IMR-90 (cell line): Measurements from ENCODE around the gene DISC1. TPM values are rescaled to one million over a fixed set of nuclear protein-coding genes. Genes with fewer than 3 reads are reported as not detected.

Source experiments
- ATAC-seq: fragments of 200-7000 bp; cut with Tn5 transposase; 2 replicates; pipeline ENCODE4 v1.9.1; 2020; ENCODE audit warnings: low read depth, mild to moderate bottlenecking, moderate library complexity
- BruUV-seq: library from RNA; stranded (reverse); fragments of 400-500 nt; replicated peaks from 2 replicates; lab custom pipeline; 2021; lab: Mats Ljungman, UMichigan
- CTCF ChIA-PET: fragments of 300-600 bp; formaldehyde crosslinking; extraction: SDS; loops from one replicate; lab custom pipeline; 2021; ENCODE audit warnings: antibody characterized with exemption; lab: Yijun Ruan, JAX
- POLR2A ChIA-PET: fragments of 300-600 bp; sonication (Branson Sonifier 250); formaldehyde crosslinking; loops from one replicate; lab custom pipeline; 2022; ENCODE audit warnings: antibody characterized with exemption; ENCODE audit not compliant: unreplicated experiment; lab: Charles Lee
- DNase-seq: peaks from one replicate; pipeline ENCODE4 v3.0.0; 2013
- H2AFZ ChIP-seq: replicated peaks from 2 replicates; pipeline ENCODE3; 2013; ENCODE audit warnings: low read length, mild to moderate bottlenecking; ENCODE audit not compliant: poor library complexity
- H2AK5ac ChIP-seq: 2 replicates; pipeline ENCODE4 v1.6.1; 2013; ENCODE audit warnings: low read depth, low read length, inconsistent platforms
- H2AK9ac ChIP-seq: replicated peaks from 2 replicates; pipeline ENCODE3; 2013; ENCODE audit warnings: mild to moderate bottlenecking, low read depth, low read length, moderate library complexity; ENCODE audit not compliant: poor library complexity
- H2BK120ac ChIP-seq: 2 replicates; pipeline ENCODE4 v1.6.1; 2013; ENCODE audit warnings: low read depth, low read length, inconsistent platforms
- H2BK15ac ChIP-seq: 3 replicates; pipeline ENCODE4 v1.6.1; 2013; ENCODE audit warnings: low read depth, low read length, inconsistent platforms
- H2BK20ac ChIP-seq: 2 replicates; pipeline ENCODE4 v1.6.1; 2013; ENCODE audit warnings: low read depth, mild to moderate bottlenecking, inconsistent platforms, low read length, moderate library complexity
- H2BK5ac ChIP-seq: 2 replicates; pipeline ENCODE4 v1.6.1; 2013; ENCODE audit warnings: mild to moderate bottlenecking, low read depth, low read length, inconsistent platforms; ENCODE audit not compliant: poor library complexity, severe bottlenecking
- H3K14ac ChIP-seq: replicated peaks from 2 replicates; pipeline ENCODE4 v1.6.1; 2013; ENCODE audit warnings: low read depth, low read length, inconsistent platforms
- H3K18ac ChIP-seq: 2 replicates; pipeline ENCODE4 v1.6.1; 2013; ENCODE audit warnings: low read depth, low read length, control low read depth
- H3K23ac ChIP-seq: 2 replicates; pipeline ENCODE4 v1.6.1; 2013; ENCODE audit warnings: low read depth, low read length, inconsistent platforms
- H3K27ac ChIP-seq: 2 replicates; pipeline ENCODE4 v1.5.1; 2013; ENCODE audit warnings: mild to moderate bottlenecking, control low read depth, low read length; ENCODE audit not compliant: insufficient read depth
- H3K27me3 ChIP-seq: 2 replicates; pipeline ENCODE4 v1.6.1; 2013; ENCODE audit warnings: low read length; ENCODE audit not compliant: control insufficient read depth, insufficient read depth
- H3K36me3 ChIP-seq: 2 replicates; pipeline ENCODE4 v1.6.1; 2013; ENCODE audit warnings: low read length, mixed read lengths; ENCODE audit not compliant: control insufficient read depth, insufficient read depth
- H3K4ac ChIP-seq: 2 replicates; pipeline ENCODE4 v1.6.1; 2013; ENCODE audit warnings: low read depth, low read length, inconsistent platforms
- H3K4me1 ChIP-seq: 2 replicates; pipeline ENCODE4 v1.6.1; 2013; ENCODE audit warnings: low read length, mixed read lengths; ENCODE audit not compliant: control insufficient read depth, insufficient read depth
- H3K4me2 ChIP-seq: 2 replicates; pipeline ENCODE4 v1.6.1; 2013; ENCODE audit warnings: low read depth, mild to moderate bottlenecking, control low read depth, low read length, moderate library complexity
- H3K4me3 ChIP-seq: 2 replicates; pipeline ENCODE4 v1.5.1; 2013; ENCODE audit warnings: low read depth, mild to moderate bottlenecking, control low read depth, low read length, moderate library complexity; ENCODE audit not compliant: insufficient read depth
- H3K56ac ChIP-seq: 2 replicates; pipeline ENCODE4 v1.6.1; 2013; ENCODE audit warnings: low read length, inconsistent platforms; ENCODE audit not compliant: insufficient read depth; ENCODE audit errors: extremely low read depth
- H3K79me1 ChIP-seq, 2 experiments: 2 replicates each; pipeline ENCODE4 v1.6.1; 2013; ENCODE audit warnings: low read length in 2 of 2, inconsistent platforms in 1 of 2, low read depth in 1 of 2
- H3K9ac ChIP-seq: 2 replicates; pipeline ENCODE4 v1.6.1; 2013; ENCODE audit warnings: low read depth, low read length, control low read depth
- H3K9me1 ChIP-seq: 2 replicates; pipeline ENCODE4 v1.6.1; 2013; ENCODE audit warnings: low read length, inconsistent platforms; ENCODE audit not compliant: insufficient read depth
- H3K9me3 ChIP-seq: 2 replicates; pipeline ENCODE4 v1.6.1; 2013; ENCODE audit warnings: low read length; ENCODE audit not compliant: control insufficient read depth, insufficient read depth
- H4K20me1 ChIP-seq: 2 replicates; pipeline ENCODE4 v1.6.1; 2013; ENCODE audit warnings: low read length, inconsistent platforms; ENCODE audit not compliant: insufficient read depth
- H4K5ac ChIP-seq: 2 replicates; pipeline ENCODE4 v1.6.1; 2013; ENCODE audit warnings: mild to moderate bottlenecking, low read depth, low read length, control low read depth
- H4K8ac ChIP-seq, 2 experiments: 2 replicates each; pipeline ENCODE4 v1.6.1; 2013; ENCODE audit warnings: low read depth in 2 of 2, low read length in 2 of 2, control low read depth in 1 of 2, inconsistent platforms in 1 of 2
- H4K91ac ChIP-seq: 2 replicates; pipeline ENCODE4 v1.6.1; 2013; ENCODE audit warnings: low read depth, low read length, inconsistent platforms; ENCODE audit not compliant: insufficient read depth
- BHLHE40 ChIP-seq: fragments of 150-350 bp; IDR thresholded peaks from 2 replicates; pipeline ENCODE4 v1.6.1; 2016; ENCODE audit warnings: mild to moderate bottlenecking, low read depth, low read length
- CEBPB ChIP-seq: IDR thresholded peaks from 2 replicates; pipeline ENCODE4 v1.6.1; 2012; ENCODE audit warnings: low read depth, low read length, improper control_type of control experiment
- CHD1 ChIP-seq: IDR thresholded peaks from 2 replicates; pipeline ENCODE4 v1.6.1; 2012; ENCODE audit warnings: low read depth, low read length, improper control_type of control experiment
- FOS ChIP-seq: fragments of 150-350 bp; IDR thresholded peaks from 2 replicates; pipeline ENCODE4 v1.6.1; 2016; ENCODE audit warnings: low read depth, low read length
- MAFK ChIP-seq: IDR thresholded peaks from 2 replicates; pipeline ENCODE4 v1.6.1; 2012; ENCODE audit warnings: low read depth, low read length, improper control_type of control experiment
- MAZ ChIP-seq: IDR thresholded peaks from 2 replicates; pipeline ENCODE4 v1.6.1; 2012; ENCODE audit warnings: low read depth, mild to moderate bottlenecking, low read length, improper control_type of control experiment, moderate library complexity, borderline replicate concordance
- MXI1 ChIP-seq: IDR thresholded peaks from 2 replicates; pipeline ENCODE4 v1.6.1; 2012; ENCODE audit warnings: low read depth, mild to moderate bottlenecking, low read length, moderate library complexity, borderline replicate concordance
- NFE2L2 ChIP-seq: fragments of 150-350 bp; IDR thresholded peaks from 2 replicates; pipeline ENCODE4 v1.6.1; 2016; ENCODE audit warnings: low read depth, mild to moderate bottlenecking, low read length
- POLR2A ChIP-seq: IDR thresholded peaks from 2 replicates; pipeline ENCODE4 v1.6.1; 2012; ENCODE audit warnings: mild to moderate bottlenecking, low read depth, low read length
- RCOR1 ChIP-seq: IDR thresholded peaks from 2 replicates; pipeline ENCODE4 v1.6.1; 2012; ENCODE audit warnings: mild to moderate bottlenecking, low read length, improper control_type of control experiment; ENCODE audit not compliant: insufficient replicate concordance
- RFX5 ChIP-seq: IDR thresholded peaks from 2 replicates; pipeline ENCODE4 v1.8.0; 2012; ENCODE audit warnings: low read depth, mild to moderate bottlenecking, low read length, moderate library complexity
- SMC3 ChIP-seq: fragments of 150-350 bp; IDR thresholded peaks from 2 replicates; pipeline ENCODE4 v1.6.1; 2016; ENCODE audit warnings: low read depth, mild to moderate bottlenecking, antibody characterized with exemption, low read length, moderate library complexity
- WGBS, 2 experiments: methylation state at CpG; one replicate each; pipeline versions ENCODE4 v1.1.5 to v1.1.7; 2013; ENCODE audit warnings: missing lambda C conversion rate in 2 of 2; ENCODE audit not compliant: insufficient read length in 1 of 2; ENCODE audit errors: extremely low coverage in 2 of 2; 5-methylcytosine and 5-hydroxymethylcytosine counted together
- dilution Hi-C: fragments of 300-500 bp; cut with HindIII; formaldehyde crosslinking; loops from one replicate; pipeline ENCODE4 v1.14.3; 2018; ENCODE audit warnings: low sequenced_read_pairs; ENCODE audit not compliant: unreplicated experiment
- in situ Hi-C: fragments of 300-500 bp; cut with MboI; formaldehyde crosslinking; loops from 3 replicates; pipeline ENCODE4 v1.14.3; 2019; ENCODE audit warnings: low sequenced_read_pairs, inconsistent platforms, mixed read lengths
- intact Hi-C: fragments of 100-400 bp; cut with micrococcal nuclease; formaldehyde crosslinking; loops from 2 replicates; pipeline ENCODE4 v1.10.0; 2022
- polyA plus RNA-seq, 3 experiments: library from polyadenylated mRNA; depleted of rRNA; stranded (reverse); fragments of >200 nt; gene quantifications; 2 replicates each; pipeline ENCODE4 v1.2.3, GENCODE V29; 2012; ENCODE audit warnings: low replicate concordance in 1 of 3
- total RNA-seq: library from RNA; depleted of rRNA; stranded (reverse); fragments of >200 nt; gene quantifications from 2 replicates; pipeline ENCODE4 v1.2.3, GENCODE V29; 2012
- TF ChIP-seq, protein P1 (sequence below): fragments of 150-350 bp; IDR thresholded peaks from 2 replicates; pipeline ENCODE4 v1.6.1; 2017; ENCODE audit warnings: mild to moderate bottlenecking, antibody characterized with exemption, low read length, low read depth
- TF ChIP-seq, protein P2 (sequence below): conservative IDR thresholded peaks from 2 replicates; pipeline ENCODE4 v1.5.1; 2012; ENCODE audit warnings: mild to moderate bottlenecking, low read depth, low read length, improper control_type of control experiment
- TF ChIP-seq, protein P3 (sequence below): fragments of 150-350 bp; IDR thresholded peaks from 2 replicates; pipeline ENCODE4 v1.6.1; 2016; ENCODE audit warnings: low read depth, mild to moderate bottlenecking, low read length, moderate library complexity, borderline replicate concordance

Gene DISC1
- total and polyA plus RNA-seq, 2 of the 4 experiments (the other 2 are of a cell fraction): 2.2 to 7.0 TPM

DNA sequence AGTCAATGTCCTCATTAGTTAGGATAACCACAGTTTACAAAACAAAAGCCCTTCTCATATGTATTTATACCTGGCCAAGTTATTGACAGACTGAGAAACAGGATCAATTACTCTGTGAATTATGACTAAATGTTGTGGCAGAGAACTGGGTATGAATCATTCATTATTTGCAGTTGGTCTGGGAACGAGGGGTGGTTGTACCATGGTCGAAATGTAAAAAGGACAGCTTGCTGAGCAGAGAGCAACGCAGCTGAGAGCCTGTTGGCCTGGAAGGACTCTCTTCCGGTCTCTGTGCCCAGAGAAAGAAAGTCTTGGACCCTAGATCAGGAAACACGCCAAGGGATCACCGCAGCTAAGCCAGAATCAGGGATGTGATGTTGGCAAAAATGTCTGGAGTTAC, 169.6 kb downstream of the DISC1 start:
- POLR2A ChIA-PET: no interaction called here
- no peak overlapping the region for H2AK9ac ChIP-seq
- no peaks in the 10 kb centered on the region for H3K36me3 ChIP-seq
- H3K27me3 ChIP-seq: no peaks in the 10 kb centered on the region
- H3K9me1 ChIP-seq: no peaks in the 10 kb centered on the region
- H2BK20ac ChIP-seq: no peak overlapping the region
- no TSS peak for BruUV-seq
- H3K14ac ChIP-seq: no peak overlapping the region
- no peaks in the 10 kb centered on the region for H3K79me1 ChIP-seq
- H3K23ac ChIP-seq: no peak overlapping the region
- H2BK120ac ChIP-seq: no peak overlapping the region
- in situ Hi-C loops (no loop called here), intact Hi-C loops (no loop called here), dilution Hi-C loops (no loop called here)
- no peak overlapping the region for H2BK5ac ChIP-seq
- ATAC-seq (no peak), DNase-seq (no peak)
- H3K9me3 ChIP-seq: no peaks in the 10 kb centered on the region
- no peak overlapping the region for H3K9ac ChIP-seq
- H4K91ac ChIP-seq: no peak overlapping the region
- no peak overlapping the region for H3K4me3 ChIP-seq
- H3K4ac ChIP-seq: no peak overlapping the region
- 77% methylated on average over 2 of the region's 6 CpGs; no CpG with 5 or more reads in 1 of the 2 experiments for WGBS, 2 experiments
- no peak overlapping the region for H2AK5ac ChIP-seq
- no peak overlapping the region for H3K18ac ChIP-seq
- H4K8ac ChIP-seq: no peak overlapping the region
- no peak overlapping the region for H3K56ac ChIP-seq
- H4K5ac ChIP-seq: no peak overlapping the region
- no peaks in the 10 kb centered on the region for H4K20me1 ChIP-seq
- no peak overlapping the region for H2BK15ac ChIP-seq
- H3K4me2 ChIP-seq: no peak overlapping the region
- CTCF ChIA-PET: no interaction called here
- H2AFZ ChIP-seq: no peak overlapping the region
- TF ChIP-seq MAZ (no peak), BHLHE40 (no peak), RFX5 (no peak), CHD1 (no peak), CEBPB (no peak), RCOR1 (no peak), POLR2A (no peak), SMC3 (no peak), NFE2L2 (no peak), MXI1 (no peak), FOS (no peak), MAFK (no peak)
- TF ChIP-seq, protein P1, sequence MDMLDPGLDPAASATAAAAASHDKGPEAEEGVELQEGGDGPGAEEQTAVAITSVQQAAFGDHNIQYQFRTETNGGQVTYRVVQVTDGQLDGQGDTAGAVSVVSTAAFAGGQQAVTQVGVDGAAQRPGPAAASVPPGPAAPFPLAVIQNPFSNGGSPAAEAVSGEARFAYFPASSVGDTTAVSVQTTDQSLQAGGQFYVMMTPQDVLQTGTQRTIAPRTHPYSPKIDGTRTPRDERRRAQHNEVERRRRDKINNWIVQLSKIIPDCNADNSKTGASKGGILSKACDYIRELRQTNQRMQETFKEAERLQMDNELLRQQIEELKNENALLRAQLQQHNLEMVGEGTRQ: no peak
- TF ChIP-seq, protein P2, sequence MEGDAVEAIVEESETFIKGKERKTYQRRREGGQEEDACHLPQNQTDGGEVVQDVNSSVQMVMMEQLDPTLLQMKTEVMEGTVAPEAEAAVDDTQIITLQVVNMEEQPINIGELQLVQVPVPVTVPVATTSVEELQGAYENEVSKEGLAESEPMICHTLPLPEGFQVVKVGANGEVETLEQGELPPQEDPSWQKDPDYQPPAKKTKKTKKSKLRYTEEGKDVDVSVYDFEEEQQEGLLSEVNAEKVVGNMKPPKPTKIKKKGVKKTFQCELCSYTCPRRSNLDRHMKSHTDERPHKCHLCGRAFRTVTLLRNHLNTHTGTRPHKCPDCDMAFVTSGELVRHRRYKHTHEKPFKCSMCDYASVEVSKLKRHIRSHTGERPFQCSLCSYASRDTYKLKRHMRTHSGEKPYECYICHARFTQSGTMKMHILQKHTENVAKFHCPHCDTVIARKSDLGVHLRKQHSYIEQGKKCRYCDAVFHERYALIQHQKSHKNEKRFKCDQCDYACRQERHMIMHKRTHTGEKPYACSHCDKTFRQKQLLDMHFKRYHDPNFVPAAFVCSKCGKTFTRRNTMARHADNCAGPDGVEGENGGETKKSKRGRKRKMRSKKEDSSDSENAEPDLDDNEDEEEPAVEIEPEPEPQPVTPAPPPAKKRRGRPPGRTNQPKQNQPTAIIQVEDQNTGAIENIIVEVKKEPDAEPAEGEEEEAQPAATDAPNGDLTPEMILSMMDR: no peak
- TF ChIP-seq, protein P3, sequence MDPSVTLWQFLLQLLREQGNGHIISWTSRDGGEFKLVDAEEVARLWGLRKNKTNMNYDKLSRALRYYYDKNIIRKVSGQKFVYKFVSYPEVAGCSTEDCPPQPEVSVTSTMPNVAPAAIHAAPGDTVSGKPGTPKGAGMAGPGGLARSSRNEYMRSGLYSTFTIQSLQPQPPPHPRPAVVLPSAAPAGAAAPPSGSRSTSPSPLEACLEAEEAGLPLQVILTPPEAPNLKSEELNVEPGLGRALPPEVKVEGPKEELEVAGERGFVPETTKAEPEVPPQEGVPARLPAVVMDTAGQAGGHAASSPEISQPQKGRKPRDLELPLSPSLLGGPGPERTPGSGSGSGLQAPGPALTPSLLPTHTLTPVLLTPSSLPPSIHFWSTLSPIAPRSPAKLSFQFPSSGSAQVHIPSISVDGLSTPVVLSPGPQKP: no peak
- H3K27ac ChIP-seq: no peak overlapping the region
- no peaks in the 10 kb centered on the region for H3K4me1 ChIP-seq
